K562 (cell line): ENCODE measurements around the gene SLC22A1. TPM values are rescaled to one million over a fixed set of nuclear protein-coding genes. Genes with fewer than 3 reads are reported as not detected.

ENCODE experiments used
- ATAC-seq: fragments of 200-7000 bp; cut with Tn5 transposase; 3 replicates; pipeline ENCODE4 v1.9.1; 2020; ENCODE audit warnings: moderate library complexity
- BruUV-seq: library from RNA; stranded (reverse); fragments of 400-500 nt; replicated peaks from 2 replicates; lab custom pipeline; 2021; lab: Mats Ljungman, UMichigan
- CTCF ChIA-PET: fragments of 300-600 bp; formaldehyde crosslinking; extraction: SDS; loops from one replicate; lab custom pipeline; 2021; ENCODE audit warnings: low intra/inter-chr PET ratio; lab: Yijun Ruan, JAX
- POLR2A ChIA-PET: fragments of 300-600, 350-650 bp; sonication (Branson Sonifier 250); formaldehyde crosslinking; extraction: SDS; loops from one replicate; lab custom pipeline; 2021; ENCODE audit warnings: antibody characterized with exemption, inconsistent platforms; lab: Yijun Ruan, JAX
- DNase-seq, 4 experiments: peaks; one replicate each; pipeline versions ENCODE4 v3.0.0 to v3.0.0-alpha.2; 2011 to 2018; ENCODE audit warnings: low spot score in 3 of 4, mixed read lengths in 3 of 4; ENCODE audit errors: extremely low read depth in 1 of 4
- FAIRE-seq: peaks from 2 replicates; lab custom pipeline; 2011; peaks lifted over from hg19 to GRCh38; lab: Jason Lieb, UNC
- H2AFZ ChIP-seq: 2 replicates; pipeline ENCODE4 v1.6.0; 2011; ENCODE audit warnings: low read depth, low read length, control low read depth, inconsistent platforms
- H3K27ac ChIP-seq: fragments of 200-600 bp; 3 replicates; pipeline ENCODE4 v1.8.0; 2011; ENCODE audit warnings: low read depth, mild to moderate bottlenecking, control low read depth, inconsistent platforms, low read length, moderate library complexity, mixed read lengths; ENCODE audit errors: extremely low read depth
- H3K27me3 ChIP-seq, 2 experiments: fragments of 300-600 bp in 1 of 2; 2 replicates in 1 of 2; 3 replicates in 1 of 2; pipeline versions ENCODE4 v1.6.0 to v1.8.0; 2011; ENCODE audit warnings: inconsistent platforms in 2 of 2, low read length in 2 of 2, mild to moderate bottlenecking in 1 of 2, mixed read lengths in 1 of 2, moderate library complexity in 1 of 2; ENCODE audit not compliant: control insufficient read depth in 2 of 2, insufficient read depth in 2 of 2
- H3K36me3 ChIP-seq: fragments of 300-600 bp; 3 replicates; pipeline ENCODE4 v1.8.0; 2011; ENCODE audit warnings: mild to moderate bottlenecking, low read length, inconsistent platforms; ENCODE audit not compliant: control insufficient read depth, insufficient read depth
- H3K4me1 ChIP-seq, 2 experiments: fragments of 200-600 bp in 1 of 2; replicated peaks in 1 of 2; 2 replicates in 1 of 2; 3 replicates in 1 of 2; pipeline versions ENCODE4 v1.5.1 to v1.8.0; 2011; ENCODE audit warnings: inconsistent platforms in 2 of 2, low read length in 2 of 2, mild to moderate bottlenecking in 1 of 2, mixed read lengths in 1 of 2, moderate library complexity in 1 of 2; ENCODE audit not compliant: control insufficient read depth in 2 of 2, insufficient read depth in 2 of 2
- H3K4me2 ChIP-seq: 2 replicates; pipeline ENCODE4 v1.6.1; 2011; ENCODE audit warnings: low read length, control low read depth, inconsistent platforms, mixed read lengths; ENCODE audit not compliant: insufficient read depth
- H3K4me3 ChIP-seq: fragments of 200-600 bp; sonication (generic), shearing (Covaris generic); 2 replicates; pipeline ENCODE4 v1.5.1; 2016; ENCODE audit warnings: control low read depth, inconsistent platforms
- H3K79me2 ChIP-seq: fragments of 200-600 bp; 3 replicates; pipeline ENCODE4 v1.8.0; 2011; ENCODE audit warnings: low read length, inconsistent platforms; ENCODE audit not compliant: control insufficient read depth, insufficient read depth
- H3K9ac ChIP-seq, 2 experiments: 2 replicates each; pipeline versions ENCODE4 v1.6.0 to v1.6.1; 2011; ENCODE audit warnings: low read depth in 2 of 2, low read length in 2 of 2, control low read depth in 1 of 2, inconsistent platforms in 1 of 2, mild to moderate bottlenecking in 1 of 2, mixed read lengths in 1 of 2; ENCODE audit not compliant: insufficient read depth in 1 of 2
- H3K9me1 ChIP-seq: one replicate; pipeline ENCODE4 v1.6.0; 2011; ENCODE audit warnings: inconsistent platforms, mild to moderate bottlenecking, low read length, moderate library complexity; ENCODE audit not compliant: control insufficient read depth, insufficient read depth
- H3K9me3 ChIP-seq: replicated peaks from 2 replicates; pipeline ENCODE4 v1.5.1; 2011; ENCODE audit warnings: low read depth, low read length, inconsistent platforms; ENCODE audit not compliant: control insufficient read depth, insufficient read depth
- H4K20me1 ChIP-seq: replicated peaks from 2 replicates; pipeline ENCODE4 v1.6.1; 2011; ENCODE audit warnings: low read length, inconsistent platforms, mixed read lengths; ENCODE audit not compliant: control insufficient read depth, insufficient read depth
- EGR1 ChIP-seq: fragments of 450-650 bp; conservative IDR thresholded peaks from 2 replicates; pipeline ENCODE4 v1.6.1; 2017; ENCODE audit warnings: mild to moderate bottlenecking
- ELF4 ChIP-seq: fragments of 450-650 bp; formaldehyde crosslinking; IDR thresholded peaks from 2 replicates; pipeline ENCODE4 v1.4.0; 2022; ENCODE audit warnings: missing genetic modification characterization
- ETV6 ChIP-seq, 3 experiments: fragments of 150-350 bp in 1 of 3; sonication (generic) in 1 of 3; formaldehyde crosslinking in 1 of 3; IDR thresholded peaks; 2 replicates each; pipeline versions ENCODE4 v1.6.1 to v1.8.0; 2014 to 2022; ENCODE audit warnings: borderline replicate concordance in 2 of 3, low read depth in 2 of 3, antibody characterized with exemption in 1 of 3, low read length in 1 of 3, mild to moderate bottlenecking in 1 of 3, missing genetic modification reagents in 1 of 3
- HDAC6 ChIP-seq: IDR thresholded peaks from 2 replicates; pipeline ENCODE4 v1.6.1; 2012; ENCODE audit warnings: low read depth, mild to moderate bottlenecking, control low read depth, inconsistent platforms, low read length, moderate library complexity
- PHF21A ChIP-seq: fragments of 450-650 bp; IDR thresholded peaks from 2 replicates; pipeline ENCODE4 v1.6.1; 2017; ENCODE audit warnings: low read depth, borderline replicate concordance
- SMARCB1 ChIP-seq: IDR thresholded peaks from 2 replicates; pipeline ENCODE4 v1.6.1; 2011; ENCODE audit warnings: improper control_type of control experiment, low read depth; ENCODE audit not compliant: insufficient read length
- SMARCC2 ChIP-seq: fragments of 450-650 bp; IDR thresholded peaks from 2 replicates; pipeline ENCODE4 v1.6.1; 2017; ENCODE audit warnings: antibody characterized with exemption, moderate library complexity, mild to moderate bottlenecking, low read depth
- ZNF134 ChIP-seq: fragments of 250-450 bp; sonication (Bioruptor Pico); conservative IDR thresholded peaks from 2 replicates; pipeline ENCODE4 v1.4.0; 2020
- ZNF24 ChIP-seq: fragments of 450-650 bp; IDR thresholded peaks from 2 replicates; pipeline ENCODE4 v1.6.1; 2016
- ZNF263 ChIP-seq: sonication (generic); formaldehyde crosslinking; IDR thresholded peaks from 2 replicates; pipeline ENCODE4 v1.8.0; 2022; ENCODE audit warnings: mild to moderate bottlenecking, missing genetic modification reagents, borderline replicate concordance
- WGBS: fragments of 100-300 bp; shearing (Covaris generic); methylation state at CpG from one replicate; pipeline ENCODE4 v1.1.6; 2016; ENCODE audit warnings: low coverage, mixed read lengths; ENCODE audit not compliant: insufficient coverage; ENCODE audit errors: missing lambda C conversion rate; 5-methylcytosine and 5-hydroxymethylcytosine counted together
- in situ Hi-C: fragments of 300-500 bp; cut with MboI; formaldehyde crosslinking; loops from 4 replicates; pipeline ENCODE4 v1.15.0; 2018; ENCODE audit warnings: inconsistent platforms, mixed read lengths
- intact Hi-C: fragments of 100-400 bp; cut with micrococcal nuclease; formaldehyde crosslinking; loops from 2 replicates; pipeline ENCODE4 v1.14.2; 2022
- polyA plus RNA-seq, 8 experiments: library from polyadenylated mRNA; depleted of rRNA in 4 of 8; stranded (reverse) in 5 of 8; unstranded in 3 of 8; fragments of >200 nt; fragmentation: Nextera tagmentation in 2 of 8; fragmentation: Illumina TruSeq in 1 of 8; extraction: Ambion mirVana in 2 of 8; extraction: Trizol in 1 of 8; gene quantifications; 2 replicates each; pipeline versions ENCODE4 v1.2.1 to v1.2.3, GENCODE V29; 2011 to 2014; ENCODE audit warnings: inconsistent platforms in 1 of 8, missing spikeins in 1 of 8
- total RNA-seq, 7 experiments: library from RNA; depleted of rRNA in 6 of 7; stranded (reverse); fragments of >200 nt in 6 of 7; fragmentation: Illumina TruSeq in 2 of 7; extraction: Trizol in 2 of 7; gene quantifications; 2 replicates each; pipeline versions ENCODE4 v1.2.1 to v1.2.3, GENCODE V29; 2011 to 2021; ENCODE audit warnings: low replicate concordance in 1 of 7
- TF ChIP-seq, protein P1 (sequence below): sonication (generic); formaldehyde crosslinking; IDR thresholded peaks from 2 replicates; pipeline ENCODE4 v1.8.1; 2023; ENCODE audit warnings: missing genetic modification reagents, mild to moderate bottlenecking, borderline replicate concordance
- TF ChIP-seq, protein P2 (sequence below), 2 experiments: fragments of 450-650 bp in 1 of 2; sonication (generic) in 1 of 2; formaldehyde crosslinking; conservative IDR thresholded peaks; 2 replicates each; pipeline versions ENCODE4 v1.4.0 to v1.8.1; 2020 to 2022; ENCODE audit warnings: mild to moderate bottlenecking in 1 of 2, missing genetic modification reagents in 1 of 2
- TF ChIP-seq, protein P3 (sequence below): IDR thresholded peaks from 2 replicates; pipeline ENCODE4 v1.6.1; 2011; ENCODE audit warnings: borderline replicate concordance, low read depth, mild to moderate bottlenecking, moderate library complexity, low read length; ENCODE audit not compliant: insufficient read depth, poor library complexity, severe bottlenecking

Gene SLC22A1
- total and polyA plus RNA-seq, 9 of the 15 experiments (the other 6 are each of a cell fraction or from before 2014, with no cell fraction given), result 0.11 to 0.60 (median 0.26) TPM; not detected in 4

DNA sequence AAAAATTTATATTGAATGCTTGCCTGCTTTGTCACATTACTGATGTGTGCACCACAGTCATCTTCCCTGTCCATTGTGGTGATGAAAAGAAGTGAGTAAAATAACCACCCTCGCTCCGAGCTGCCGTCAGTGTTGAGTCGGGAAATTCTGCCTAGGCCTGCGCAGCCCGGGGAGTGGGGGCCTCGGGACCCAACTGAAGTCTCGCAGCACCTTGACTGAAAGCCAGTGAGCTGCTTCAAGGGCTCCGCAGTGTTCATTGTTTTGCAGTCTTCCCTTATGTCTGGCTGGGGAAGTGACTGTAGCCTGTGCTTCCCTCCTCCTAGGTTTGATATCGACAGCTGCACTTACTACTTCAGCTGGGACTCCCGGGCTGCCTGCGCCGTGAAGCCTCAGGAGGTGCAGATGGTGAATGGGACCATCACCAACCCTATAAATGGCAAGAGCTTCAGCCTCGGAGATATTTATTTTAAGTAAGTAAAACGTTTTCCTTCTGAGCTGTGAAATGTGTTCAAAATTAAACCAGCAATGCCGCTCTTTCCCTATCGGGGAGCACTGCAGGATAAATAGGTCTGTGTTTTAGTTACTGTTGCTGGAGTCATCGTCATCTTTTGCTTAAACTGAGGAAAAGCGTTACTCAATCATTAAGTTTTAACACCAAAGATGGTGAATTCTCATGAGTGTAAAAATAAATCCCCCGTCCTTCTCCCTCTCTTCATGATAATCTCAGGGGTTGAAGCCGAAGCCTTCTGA is 32.7 kb upstream of the SLC22A1 start:
- BruUV-seq, result no TSS peak
- no peaks in the 10 kb centered on the region for H3K9me3 ChIP-seq
- ChIA-PET POLR2A (interaction anchor here (0.6 to 1.7 kb wide), 9 partner anchors 9 to 365 kb away, joined by 3 to 8 read pairs (median 3); no protein-coding TSS in a partner anchor), CTCF (interaction anchor here (0.8 to 0.9 kb wide), 2 partner anchors 367 to 579 kb away, joined by 3 read pairs; no protein-coding TSS in a partner anchor)
- H3K4me1 ChIP-seq, result no peaks in the 10 kb centered on the region
- H4K20me1 ChIP-seq, result peaks cover 4% of the 10 kb centered on the region; the same call in 1 of the 2 replicates
- H3K36me3 ChIP-seq, result peaks cover 95% of the 10 kb centered on the region
- H3K9me1 ChIP-seq, result no peaks in the 10 kb centered on the region
- no peak overlapping the region for H3K4me3 ChIP-seq
- no peak overlapping the region for H2AFZ ChIP-seq
- no peak for DNase-seq
- in situ Hi-C loops (no loop called here), intact Hi-C loops (loop anchor here (1.0 to 5.0 kb wide), 2 partner anchors 14 to 368 kb away; no protein-coding TSS in a partner anchor)
- H3K9ac ChIP-seq, result no peak overlapping the region
- no peak overlapping the region for H3K4me2 ChIP-seq
- no peaks in the 10 kb centered on the region for H3K79me2 ChIP-seq
- no peak for FAIRE-seq
- 91% methylated on average over 20 of the region's 21 CpGs for WGBS
- no peak overlapping the region for H3K27ac ChIP-seq
- no peak for ATAC-seq
- H3K27me3 ChIP-seq, result no peaks in the 10 kb centered on the region
- TF ChIP-seq SMARCC2, result no peak
- TF ChIP-seq, protein P1, sequence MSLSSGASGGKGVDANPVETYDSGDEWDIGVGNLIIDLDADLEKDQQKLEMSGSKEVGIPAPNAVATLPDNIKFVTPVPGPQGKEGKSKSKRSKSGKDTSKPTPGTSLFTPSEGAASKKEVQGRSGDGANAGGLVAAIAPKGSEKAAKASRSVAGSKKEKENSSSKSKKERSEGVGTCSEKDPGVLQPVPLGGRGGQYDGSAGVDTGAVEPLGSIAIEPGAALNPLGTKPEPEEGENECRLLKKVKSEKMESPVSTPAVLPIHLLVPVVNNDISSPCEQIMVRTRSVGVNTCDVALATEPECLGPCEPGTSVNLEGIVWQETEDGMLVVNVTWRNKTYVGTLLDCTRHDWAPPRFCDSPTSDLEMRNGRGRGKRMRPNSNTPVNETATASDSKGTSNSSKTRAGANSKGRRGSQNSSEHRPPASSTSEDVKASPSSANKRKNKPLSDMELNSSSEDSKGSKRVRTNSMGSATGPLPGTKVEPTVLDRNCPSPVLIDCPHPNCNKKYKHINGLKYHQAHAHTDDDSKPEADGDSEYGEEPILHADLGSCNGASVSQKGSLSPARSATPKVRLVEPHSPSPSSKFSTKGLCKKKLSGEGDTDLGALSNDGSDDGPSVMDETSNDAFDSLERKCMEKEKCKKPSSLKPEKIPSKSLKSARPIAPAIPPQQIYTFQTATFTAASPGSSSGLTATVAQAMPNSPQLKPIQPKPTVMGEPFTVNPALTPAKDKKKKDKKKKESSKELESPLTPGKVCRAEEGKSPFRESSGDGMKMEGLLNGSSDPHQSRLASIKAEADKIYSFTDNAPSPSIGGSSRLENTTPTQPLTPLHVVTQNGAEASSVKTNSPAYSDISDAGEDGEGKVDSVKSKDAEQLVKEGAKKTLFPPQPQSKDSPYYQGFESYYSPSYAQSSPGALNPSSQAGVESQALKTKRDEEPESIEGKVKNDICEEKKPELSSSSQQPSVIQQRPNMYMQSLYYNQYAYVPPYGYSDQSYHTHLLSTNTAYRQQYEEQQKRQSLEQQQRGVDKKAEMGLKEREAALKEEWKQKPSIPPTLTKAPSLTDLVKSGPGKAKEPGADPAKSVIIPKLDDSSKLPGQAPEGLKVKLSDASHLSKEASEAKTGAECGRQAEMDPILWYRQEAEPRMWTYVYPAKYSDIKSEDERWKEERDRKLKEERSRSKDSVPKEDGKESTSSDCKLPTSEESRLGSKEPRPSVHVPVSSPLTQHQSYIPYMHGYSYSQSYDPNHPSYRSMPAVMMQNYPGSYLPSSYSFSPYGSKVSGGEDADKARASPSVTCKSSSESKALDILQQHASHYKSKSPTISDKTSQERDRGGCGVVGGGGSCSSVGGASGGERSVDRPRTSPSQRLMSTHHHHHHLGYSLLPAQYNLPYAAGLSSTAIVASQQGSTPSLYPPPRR, result no peak
- TF ChIP-seq, protein P2, sequence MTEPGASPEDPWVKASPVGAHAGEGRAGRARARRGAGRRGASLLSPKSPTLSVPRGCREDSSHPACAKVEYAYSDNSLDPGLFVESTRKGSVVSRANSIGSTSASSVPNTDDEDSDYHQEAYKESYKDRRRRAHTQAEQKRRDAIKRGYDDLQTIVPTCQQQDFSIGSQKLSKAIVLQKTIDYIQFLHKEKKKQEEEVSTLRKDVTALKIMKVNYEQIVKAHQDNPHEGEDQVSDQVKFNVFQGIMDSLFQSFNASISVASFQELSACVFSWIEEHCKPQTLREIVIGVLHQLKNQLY (CRISPR knock-in tag; conservative IDR thresholded peaks at IDR 0.05), result no peak
- TF ChIP-seq ELF4 (CRISPR knock-in tag), result no peak
- TF ChIP-seq PHF21A, result no peak
- TF ChIP-seq, protein P3, sequence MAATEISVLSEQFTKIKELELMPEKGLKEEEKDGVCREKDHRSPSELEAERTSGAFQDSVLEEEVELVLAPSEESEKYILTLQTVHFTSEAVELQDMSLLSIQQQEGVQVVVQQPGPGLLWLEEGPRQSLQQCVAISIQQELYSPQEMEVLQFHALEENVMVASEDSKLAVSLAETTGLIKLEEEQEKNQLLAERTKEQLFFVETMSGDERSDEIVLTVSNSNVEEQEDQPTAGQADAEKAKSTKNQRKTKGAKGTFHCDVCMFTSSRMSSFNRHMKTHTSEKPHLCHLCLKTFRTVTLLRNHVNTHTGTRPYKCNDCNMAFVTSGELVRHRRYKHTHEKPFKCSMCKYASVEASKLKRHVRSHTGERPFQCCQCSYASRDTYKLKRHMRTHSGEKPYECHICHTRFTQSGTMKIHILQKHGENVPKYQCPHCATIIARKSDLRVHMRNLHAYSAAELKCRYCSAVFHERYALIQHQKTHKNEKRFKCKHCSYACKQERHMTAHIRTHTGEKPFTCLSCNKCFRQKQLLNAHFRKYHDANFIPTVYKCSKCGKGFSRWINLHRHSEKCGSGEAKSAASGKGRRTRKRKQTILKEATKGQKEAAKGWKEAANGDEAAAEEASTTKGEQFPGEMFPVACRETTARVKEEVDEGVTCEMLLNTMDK, result no peak
- no peak for TF ChIP-seq HDAC6
- TF ChIP-seq ZNF134 (CRISPR knock-in tag), result no peak
- no peak for TF ChIP-seq ETV6 (IDR thresholded peaks at IDR 0.05; ENCODE audit: borderline replicate concordance in 1 of 2, low read depth in 2 of 2, low read length in 1 of 2)
- TF ChIP-seq ETV6 (CRISPR knock-in tag; IDR thresholded peaks at IDR 0.05; ENCODE audit: borderline replicate concordance), result no peak
- no peak for TF ChIP-seq ZNF263 (CRISPR knock-in tag)
- TF ChIP-seq ZNF24, result no peak
- no peak for TF ChIP-seq SMARCB1
- TF ChIP-seq EGR1, result no peak
